HG03045 (cell line): ENCODE data around the gene PIK3R6.
"Not testable (repeated sequence)": the region's sequence is repeated elsewhere in the genome, so short reads cannot be mapped to it uniquely, and the experiment has no call there.

Experiments
- ATAC-seq: cut with Tn5 transposase; IDR thresholded peaks from one replicate; pipeline ENCODE4 v1.9.1; 2021; ENCODE audit warnings: mild to moderate bottlenecking, moderate library complexity; ENCODE audit not compliant: unreplicated experiment

PIK3R6 gene

GRCh38 chr17:8856869-8857575 lies 10.5 kb downstream of the PIK3R6 start:
- ATAC-seq, result no peak

DNA sequence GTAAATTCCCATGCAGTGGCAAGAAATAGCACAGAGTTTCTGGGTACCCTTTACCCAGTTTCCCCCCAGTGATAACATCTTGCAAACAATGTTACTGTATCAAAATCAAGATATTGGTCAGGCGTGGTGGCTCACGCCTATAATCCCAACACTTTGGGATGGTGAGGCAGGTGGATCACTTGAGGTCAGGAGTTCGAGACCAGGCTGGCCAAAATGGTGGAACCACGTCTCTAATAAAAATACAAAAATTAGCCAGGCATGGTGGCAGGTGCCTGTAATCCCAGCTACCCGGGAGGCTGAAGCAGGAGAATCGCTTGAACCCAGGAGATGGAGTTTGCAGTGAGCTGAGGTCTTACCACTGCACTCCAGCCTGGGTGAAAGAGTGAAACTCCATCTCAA lies 11.3 kb downstream of the PIK3R6 start:
- not testable (repeated sequence) for ATAC-seq

DNA sequence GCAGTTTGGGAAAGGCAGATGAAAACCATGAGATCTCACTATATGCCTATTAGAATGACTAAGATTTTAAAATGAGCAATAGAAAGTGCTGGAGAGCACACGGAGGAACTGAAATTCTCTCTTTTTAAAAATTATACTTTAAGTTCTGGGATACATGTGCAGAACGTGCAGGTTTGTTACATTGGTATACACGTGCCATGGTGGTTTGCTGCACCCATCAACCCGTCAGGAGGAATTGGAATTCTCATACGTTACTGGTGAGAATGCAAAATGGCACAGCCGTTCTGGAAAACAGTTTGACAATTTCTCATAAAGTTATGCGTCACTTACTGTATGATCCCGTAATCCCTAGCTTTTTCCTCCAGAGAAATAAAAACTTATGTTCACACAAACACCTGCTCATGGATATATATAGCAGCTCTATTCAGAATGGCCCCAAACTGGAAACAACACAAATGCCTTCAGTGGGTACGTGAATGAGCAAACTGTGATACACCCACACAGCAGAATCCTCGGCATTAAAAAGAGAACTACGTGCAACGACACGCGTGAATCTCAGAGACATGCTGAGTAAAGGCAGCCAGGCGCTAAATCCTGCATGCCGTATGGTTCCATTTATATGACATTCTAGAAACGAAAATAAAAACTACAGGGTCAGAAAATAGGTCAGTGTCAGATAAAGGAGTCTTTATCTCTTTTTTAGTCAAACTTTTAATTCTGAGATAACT lies 11.8 kb downstream of the PIK3R6 start:
- ATAC-seq, result no peak

DNA sequence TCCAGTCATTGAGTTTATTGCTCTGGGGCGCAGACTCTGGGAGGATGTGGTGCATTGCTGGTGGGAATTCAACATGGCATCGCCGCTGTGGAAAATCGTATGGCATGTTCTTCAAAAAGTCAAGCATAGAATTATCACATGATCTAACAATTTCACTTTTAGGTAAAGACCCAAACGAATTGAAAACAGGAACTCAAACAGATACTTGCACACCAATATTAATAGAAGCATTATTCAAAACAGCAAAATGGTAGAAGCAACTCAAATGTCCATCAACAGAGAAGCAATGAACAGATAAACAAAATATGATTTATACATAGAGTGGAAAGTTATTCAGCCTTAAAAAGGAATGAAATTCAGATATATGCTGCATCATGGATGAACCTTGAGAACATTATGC lies 15.9 kb downstream of the PIK3R6 start:
- no peak for ATAC-seq

GRCh38 chr17:8849311-8850041 lies 18.0 kb downstream of the PIK3R6 start:
- ATAC-seq, result no peak

DNA sequence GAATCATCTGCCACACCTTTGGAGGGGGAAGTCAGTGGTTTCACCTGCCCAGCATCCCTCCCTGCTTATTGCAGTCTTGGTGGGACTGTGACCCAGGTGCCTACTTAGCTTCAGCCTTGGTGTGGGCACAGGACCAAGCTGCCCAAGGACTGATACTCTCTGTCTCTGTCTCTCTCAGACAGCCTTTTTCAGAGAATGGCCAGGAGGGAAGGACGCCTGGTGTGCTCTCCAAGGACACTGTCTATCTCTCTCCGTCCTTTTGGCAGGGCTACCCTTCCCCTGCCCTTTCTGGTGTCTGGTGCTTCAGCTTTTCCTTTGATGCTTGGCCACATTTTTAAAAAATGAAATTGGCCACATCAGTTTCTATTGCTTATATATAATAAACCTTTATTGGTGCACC lies 19.6 kb downstream of the PIK3R6 start:
- ATAC-seq, result no peak

GRCh38 chr17:8846768-8847211 lies 20.7 kb downstream of the PIK3R6 start:
- ATAC-seq, result no peak

- no peak for ATAC-seq
Measured at GRCh38 chr17:8844229-8845218, 22.9 kb downstream of the PIK3R6 start.

- ATAC-seq, result no peak
Measured at GRCh38 chr17:8843344-8843743, 24.1 kb downstream of the PIK3R6 start.

DNA sequence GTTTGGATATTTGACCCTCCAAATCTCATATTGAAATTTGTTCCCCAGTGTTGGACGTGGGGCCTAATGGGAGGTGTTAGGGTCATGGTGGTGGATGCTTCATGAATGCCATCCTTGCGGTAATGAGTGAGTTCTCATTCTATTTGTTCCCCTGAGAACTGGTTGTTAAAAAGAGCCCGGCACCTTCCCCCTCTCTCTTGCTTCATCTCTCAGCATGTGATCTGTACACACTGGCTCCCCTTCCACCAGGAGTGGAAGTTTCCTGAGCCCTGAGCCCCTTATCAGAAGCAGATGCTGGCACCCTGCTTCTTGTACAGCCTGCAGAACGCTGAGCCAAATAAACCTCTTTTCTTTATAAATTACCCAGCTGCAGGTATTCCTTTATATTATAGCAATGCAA lies 25.6 kb downstream of the PIK3R6 start:
- no peak for ATAC-seq

DNA sequence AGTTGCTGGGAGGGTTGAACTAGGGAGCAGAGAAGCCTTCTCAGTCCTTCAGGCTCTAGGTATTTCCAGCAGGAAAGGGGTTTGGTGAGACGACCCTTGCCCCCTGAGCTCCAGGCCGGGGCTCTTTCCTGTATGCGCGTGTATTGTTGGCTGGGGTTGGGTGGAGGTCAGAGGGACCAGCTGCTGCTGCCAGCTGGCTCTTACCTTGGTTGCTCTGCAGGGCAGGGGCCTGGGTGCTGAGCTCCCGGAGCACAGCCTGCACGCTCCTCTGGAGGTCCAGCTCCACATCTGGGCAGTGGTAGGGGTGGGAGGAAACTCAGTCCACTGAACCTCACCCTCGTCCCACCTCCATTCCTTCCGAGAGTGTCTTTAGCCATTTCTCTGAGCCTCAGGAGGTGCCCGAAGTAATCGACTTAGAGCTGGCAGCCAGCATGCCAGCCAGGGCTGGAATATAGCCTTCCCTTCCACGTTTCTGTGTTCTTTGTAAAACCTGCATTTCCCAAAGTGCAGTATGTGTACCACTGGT lies 28.0 kb downstream of the PIK3R6 start:
- no peak for ATAC-seq

GRCh38 chr17:8838551-8839095 lies 28.9 kb downstream of the PIK3R6 start:
- ATAC-seq, result no peak

DNA sequence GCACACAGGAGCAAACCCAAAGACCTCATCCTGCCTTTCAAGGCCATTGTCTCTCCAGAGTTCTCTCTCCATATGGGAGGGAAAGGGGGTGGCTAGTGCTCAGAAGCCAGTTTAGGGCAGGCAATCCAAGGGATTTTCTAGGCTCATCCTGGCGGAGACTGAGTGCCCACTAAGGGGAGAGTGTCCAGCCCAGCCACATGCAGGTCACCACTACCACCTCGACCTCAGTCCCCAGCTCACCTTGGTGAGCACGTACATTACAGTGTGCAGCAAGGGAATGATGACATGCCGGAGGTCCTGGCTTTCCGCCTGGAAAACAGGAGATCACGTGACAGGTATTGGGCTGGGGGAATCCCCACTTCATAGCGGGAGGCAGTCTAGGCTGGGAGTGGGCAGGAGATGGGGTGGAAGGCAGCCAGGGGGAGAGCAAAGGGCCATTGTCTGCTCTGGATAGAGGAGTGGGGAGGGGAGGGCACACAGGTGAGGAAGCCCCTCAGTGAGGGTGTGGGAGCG lies 29.9 kb downstream of the PIK3R6 start:
- no peak for ATAC-seq

DNA sequence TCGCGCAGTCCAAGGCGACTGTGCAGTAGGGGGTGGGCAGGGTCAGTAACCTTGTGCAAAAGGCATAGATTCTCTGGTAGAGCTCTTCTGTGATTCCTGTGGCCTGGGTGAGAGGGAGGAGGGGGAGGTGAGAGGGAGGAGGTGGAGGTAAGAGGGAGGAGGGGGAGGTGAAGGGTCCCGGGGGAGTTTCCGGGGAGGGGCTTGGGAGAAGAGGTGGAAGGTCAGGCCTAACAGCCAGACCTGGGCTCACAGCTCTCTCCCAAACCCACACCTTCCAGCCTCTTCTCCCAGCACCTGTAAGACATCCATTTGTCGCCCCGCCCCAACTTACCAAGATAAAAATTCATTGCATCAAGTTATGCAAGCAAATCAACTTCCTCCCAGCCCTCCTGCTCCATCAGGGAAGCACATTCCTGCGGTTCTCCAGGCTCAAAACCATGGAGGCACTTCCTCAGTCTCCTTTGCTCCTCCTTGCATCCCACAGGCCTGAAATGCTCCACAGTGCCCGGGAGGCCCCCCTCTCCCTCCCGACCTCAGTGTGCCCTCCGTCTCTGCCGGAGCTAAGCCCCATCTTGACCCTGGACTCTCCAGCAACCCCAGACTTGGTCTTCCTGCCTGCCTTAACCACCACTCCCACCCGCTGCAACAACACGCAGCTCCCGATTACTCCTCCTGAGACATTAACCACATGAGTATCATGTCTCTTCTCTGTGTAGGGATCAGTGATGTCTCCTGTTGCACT lies 30.5 kb downstream of the PIK3R6 start:
- ATAC-seq, result no peak

GRCh38 chr17:8835631-8836364 lies 31.7 kb downstream of the PIK3R6 start:
- ATAC-seq, result no peak

DNA sequence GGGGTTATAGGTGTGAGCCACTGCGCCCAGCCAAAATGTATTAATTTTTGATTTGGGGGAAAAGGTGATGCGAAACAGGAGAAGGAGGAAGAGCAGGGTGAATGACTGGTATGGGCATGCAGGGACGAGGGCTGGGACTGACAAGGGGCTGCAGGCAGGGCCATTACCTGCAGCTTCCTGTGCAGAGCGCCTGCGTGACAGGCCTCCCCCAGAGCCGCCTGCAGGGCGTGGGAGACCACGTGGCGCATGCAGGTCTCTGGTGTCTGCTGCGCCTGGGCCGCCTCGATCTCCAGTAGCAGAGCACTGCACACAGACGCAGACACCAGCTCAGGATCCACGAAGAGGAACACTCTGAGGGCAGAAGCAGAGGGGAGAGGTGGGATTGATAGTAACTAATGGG lies 32.4 kb downstream of the PIK3R6 start:
- ATAC-seq, result no peak

DNA sequence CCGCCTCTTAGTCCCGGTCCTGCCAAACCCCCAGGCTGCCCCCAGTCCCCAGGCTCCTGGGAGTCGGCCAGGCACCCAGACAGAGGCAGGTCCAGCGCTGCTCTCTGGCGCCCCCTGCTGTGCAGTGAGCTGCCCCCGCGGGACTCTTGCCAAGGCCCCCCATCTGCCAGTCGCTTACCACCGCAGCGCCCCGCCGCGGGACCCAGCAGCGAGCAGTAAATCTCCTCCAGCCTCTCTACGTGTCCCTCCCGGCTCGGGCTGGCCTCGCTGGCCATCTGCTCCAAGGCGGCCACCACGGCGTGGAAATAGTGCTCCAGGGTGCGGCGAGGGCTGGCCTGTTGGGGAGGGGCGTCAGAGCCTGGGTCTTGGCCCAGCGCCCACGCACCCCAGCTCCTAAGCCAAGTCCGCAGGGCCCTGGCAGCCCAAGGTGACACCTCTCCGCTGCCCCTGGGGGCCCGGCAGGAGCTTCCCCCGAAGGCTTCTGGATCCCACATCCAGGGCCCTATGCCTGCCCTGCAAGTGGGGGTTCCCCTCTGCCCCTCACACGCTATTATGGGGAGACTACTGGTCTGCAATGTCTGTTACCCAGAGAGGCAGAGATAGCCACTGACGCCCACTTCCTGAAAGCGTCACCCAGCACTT lies 34.6 kb downstream of the PIK3R6 start:
- no peak for ATAC-seq

DNA sequence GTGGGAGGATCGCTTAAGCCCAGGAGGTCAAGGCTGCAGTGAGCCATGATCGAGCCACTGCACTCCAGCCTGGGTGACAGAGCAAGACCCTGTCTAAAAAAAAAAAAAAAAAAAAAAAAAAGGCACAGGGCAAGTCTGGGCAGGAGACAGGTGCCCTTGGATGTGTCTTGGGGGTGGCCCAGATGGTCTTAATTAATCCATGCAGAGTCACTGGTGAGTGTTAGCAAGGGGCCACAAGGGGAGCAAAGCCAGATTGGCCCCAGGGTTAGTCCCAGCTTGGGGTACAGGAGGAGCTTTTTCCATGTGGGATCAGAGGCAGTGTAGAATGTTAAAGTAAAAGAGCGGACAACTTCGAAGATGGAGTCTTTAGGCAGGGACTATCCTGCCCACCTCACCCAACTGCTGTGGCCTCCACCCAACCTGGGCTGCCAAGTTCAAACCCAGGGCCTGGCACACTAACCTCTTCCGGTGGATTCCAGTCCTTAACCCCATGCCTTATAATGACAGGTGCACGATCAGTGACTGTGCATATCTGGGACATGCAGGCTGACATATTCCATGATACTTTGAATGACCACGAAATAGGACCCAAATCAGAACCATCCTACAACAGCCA lies 36.1 kb downstream of the PIK3R6 start:
- no peak for ATAC-seq
